Activated T-helper 2 cell treated with anti-CD3 and anti-CD28 coated beads, Interferon-gamma antibody, Interleukin-2, Interleukin-4, amounts not matched to agents 10 μg/mL and 5 μg/mL and 100 μg/mL, durations not matched to agents 14 hours and 24 hours and 36 hours (primary cell): Measurements from ENCODE around the gene RIPOR3. TPM values are rescaled to one million over a fixed set of nuclear protein-coding genes. Genes with fewer than 3 reads are reported as not detected.

Experiments
- DNase-seq: peaks from one replicate; pipeline ENCODE4 v3.0.0; 2021; ENCODE audit warnings: low spot score
- H3K27ac Mint-ChIP-seq: one replicate; pipeline ENCODE4 v1.8.0; 2021; ENCODE audit warnings: mixed read lengths
- H3K27me3 Mint-ChIP-seq: one replicate; pipeline ENCODE4 v1.8.0; 2021; ENCODE audit warnings: low read depth, mixed read lengths
- H3K36me3 Mint-ChIP-seq: one replicate; pipeline ENCODE4 v1.8.0; 2021; ENCODE audit warnings: low read depth, mixed read lengths
- H3K4me1 Mint-ChIP-seq: one replicate; pipeline ENCODE4 v1.8.0; 2021; ENCODE audit warnings: low read depth, mixed read lengths
- H3K4me3 Mint-ChIP-seq: one replicate; pipeline ENCODE4 v1.8.0; 2021; ENCODE audit warnings: low read depth, mild to moderate bottlenecking, moderate library complexity, mixed read lengths
- H3K9me3 Mint-ChIP-seq: one replicate; pipeline ENCODE4 v1.8.0; 2021; ENCODE audit warnings: mixed read lengths
- intact Hi-C: fragments of 100-400 bp; cut with micrococcal nuclease; formaldehyde crosslinking; loops from one replicate; pipeline ENCODE4 v1.15.1; 2023
- total RNA-seq: library from RNA; stranded (reverse); gene quantifications from 2 replicates; pipeline ENCODE4 v1.2.3, GENCODE V29; 2022

RIPOR3 gene
- total RNA-seq, 1 donor from 2014 or later: not detected

- Mint-ChIP-seq H3K4me3 (no peak overlapping the region), H3K27me3 (no peaks in the 10 kb centered on the region), H3K4me1 (no peaks in the 10 kb centered on the region), H3K27ac (no peak overlapping the region), H3K36me3 (peaks cover 21% of the 10 kb centered on the region), H3K9me3 (no peaks in the 10 kb centered on the region)
- intact Hi-C loops: no loop called here
- no peak for DNase-seq
Observed at GRCh38 chr20:50591233-50591852, 100.0 kb downstream of the RIPOR3 start.

GRCh38 chr20:50590348-50590664 is 101.0 kb downstream of the RIPOR3 start:
- Mint-ChIP-seq H3K27me3 (no peaks in the 10 kb centered on the region), H3K9me3 (no peaks in the 10 kb centered on the region), H3K27ac (no peak overlapping the region), H3K4me1 (no peaks in the 10 kb centered on the region), H3K36me3 (peaks cover 32% of the 10 kb centered on the region), H3K4me3 (no peak overlapping the region)
- DNase-seq: no peak
- intact Hi-C loops: no loop called here

GRCh38 chr20:50589548-50590347 is 101.6 kb downstream of the RIPOR3 start:
- H3K4me1 Mint-ChIP-seq: no peaks in the 10 kb centered on the region
- H3K27me3 Mint-ChIP-seq: no peaks in the 10 kb centered on the region
- peaks cover 37% of the 10 kb centered on the region for H3K36me3 Mint-ChIP-seq
- intact Hi-C loops: no loop called here
- H3K27ac Mint-ChIP-seq: no peak overlapping the region
- no peak for DNase-seq
- H3K4me3 Mint-ChIP-seq: no peak overlapping the region
- H3K9me3 Mint-ChIP-seq: no peaks in the 10 kb centered on the region

GRCh38 chr20:50588034-50588736 is 103.2 kb downstream of the RIPOR3 start:
- H3K4me3 Mint-ChIP-seq: no peak overlapping the region
- peaks cover 45% of the 10 kb centered on the region for H3K36me3 Mint-ChIP-seq
- H3K4me1 Mint-ChIP-seq: peaks cover 4% of the 10 kb centered on the region
- H3K9me3 Mint-ChIP-seq: no peaks in the 10 kb centered on the region
- H3K27ac Mint-ChIP-seq: no peak overlapping the region
- DNase-seq: peak; percentile 58
- H3K27me3 Mint-ChIP-seq: no peaks in the 10 kb centered on the region
- intact Hi-C loops: no loop called here

GRCh38 chr20:50587291-50587961 is 103.9 kb downstream of the RIPOR3 start:
- no peak overlapping the region for H3K4me3 Mint-ChIP-seq
- peaks cover 4% of the 10 kb centered on the region for H3K4me1 Mint-ChIP-seq
- DNase-seq: no peak
- H3K27me3 Mint-ChIP-seq: no peaks in the 10 kb centered on the region
- intact Hi-C loops: no loop called here
- H3K27ac Mint-ChIP-seq: no peak overlapping the region
- no peaks in the 10 kb centered on the region for H3K9me3 Mint-ChIP-seq
- H3K36me3 Mint-ChIP-seq: peaks cover 52% of the 10 kb centered on the region

DNA sequence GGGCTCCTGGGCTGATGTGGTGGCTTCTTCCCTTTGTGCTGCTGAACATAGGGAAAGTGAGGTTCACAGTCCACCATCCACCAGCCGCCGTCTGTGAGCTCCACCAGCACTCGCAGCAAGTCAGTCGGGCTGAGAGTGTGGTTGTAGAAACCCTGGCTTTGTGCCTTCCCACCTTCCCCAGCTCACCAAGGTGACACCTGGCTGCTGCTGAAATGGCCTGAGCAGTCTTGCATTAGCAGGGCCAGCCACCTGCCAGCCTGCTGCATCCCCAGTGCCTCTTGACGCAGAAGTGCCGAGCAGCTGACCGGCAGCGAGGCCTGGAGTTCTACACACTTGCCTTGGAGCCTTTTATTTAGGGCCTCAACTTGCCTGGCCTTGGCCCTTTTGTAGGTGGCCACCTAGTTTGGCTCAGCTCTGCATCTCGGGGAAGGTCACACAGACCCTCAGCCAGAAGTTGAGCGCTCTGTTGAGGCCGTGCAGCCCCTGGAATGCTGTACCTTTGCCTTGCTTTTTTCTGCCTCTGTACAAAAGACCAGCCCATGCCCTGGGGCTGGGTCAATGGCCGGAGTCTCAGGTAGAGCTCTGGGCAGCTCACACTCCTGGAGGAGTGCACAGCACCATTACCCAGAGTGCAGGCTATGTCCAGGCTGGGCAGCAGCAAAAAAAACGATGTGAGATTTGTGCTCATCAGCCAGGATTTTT is 104.7 kb downstream of the RIPOR3 start:
- H3K4me1 Mint-ChIP-seq: peaks cover 4% of the 10 kb centered on the region
- no peaks in the 10 kb centered on the region for H3K9me3 Mint-ChIP-seq
- no peak overlapping the region for H3K27ac Mint-ChIP-seq
- peaks cover 59% of the 10 kb centered on the region for H3K36me3 Mint-ChIP-seq
- intact Hi-C loops: no loop called here
- no peak for DNase-seq
- no peak overlapping the region for H3K4me3 Mint-ChIP-seq
- no peaks in the 10 kb centered on the region for H3K27me3 Mint-ChIP-seq

DNA sequence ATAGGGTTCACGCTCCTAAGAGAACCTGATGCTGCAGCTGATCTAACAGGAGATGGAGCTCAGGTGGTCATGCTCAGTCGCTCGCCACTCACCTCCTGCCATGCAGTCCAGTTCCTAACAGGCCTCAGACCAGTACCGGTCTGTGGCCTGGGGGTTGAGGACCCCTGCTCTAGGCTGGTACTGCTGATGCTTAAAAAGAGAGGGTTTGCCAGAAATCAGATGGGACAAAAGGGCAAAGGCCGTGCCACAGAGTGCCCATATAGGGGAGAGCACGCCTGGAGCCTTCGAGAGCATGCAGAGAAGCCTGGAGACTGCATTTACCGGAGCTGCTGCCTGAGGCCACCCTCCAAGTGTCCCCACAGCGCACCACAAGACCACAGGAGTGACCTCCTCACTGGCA is 105.7 kb downstream of the RIPOR3 start:
- no peaks in the 10 kb centered on the region for H3K27me3 Mint-ChIP-seq
- intact Hi-C loops: no loop called here
- peaks cover 69% of the 10 kb centered on the region for H3K36me3 Mint-ChIP-seq
- peaks cover 4% of the 10 kb centered on the region for H3K4me1 Mint-ChIP-seq
- DNase-seq: no peak
- no peak overlapping the region for H3K27ac Mint-ChIP-seq
- H3K9me3 Mint-ChIP-seq: no peaks in the 10 kb centered on the region
- no peak overlapping the region for H3K4me3 Mint-ChIP-seq

GRCh38 chr20:50585214-50585613 is 106.1 kb downstream of the RIPOR3 start:
- DNase-seq: no peak
- H3K4me3 Mint-ChIP-seq: no peak overlapping the region
- intact Hi-C loops: no loop called here
- H3K4me1 Mint-ChIP-seq: peaks cover 4% of the 10 kb centered on the region
- no peak overlapping the region for H3K27ac Mint-ChIP-seq
- no peaks in the 10 kb centered on the region for H3K27me3 Mint-ChIP-seq
- peaks cover 74% of the 10 kb centered on the region for H3K36me3 Mint-ChIP-seq
- no peaks in the 10 kb centered on the region for H3K9me3 Mint-ChIP-seq

- Mint-ChIP-seq H3K9me3 (no peaks in the 10 kb centered on the region), H3K27ac (no peak overlapping the region), H3K4me3 (no peak overlapping the region), H3K36me3 (peaks cover 77% of the 10 kb centered on the region), H3K4me1 (peaks cover 4% of the 10 kb centered on the region), H3K27me3 (no peaks in the 10 kb centered on the region)
- no peak for DNase-seq
- intact Hi-C loops: no loop called here
Observed at GRCh38 chr20:50584687-50585086, 106.7 kb downstream of the RIPOR3 start.

- Mint-ChIP-seq H3K4me1 (peaks cover 4% of the 10 kb centered on the region), H3K27me3 (no peaks in the 10 kb centered on the region), H3K9me3 (no peaks in the 10 kb centered on the region), H3K27ac (no peak overlapping the region), H3K36me3 (peaks cover 82% of the 10 kb centered on the region), H3K4me3 (no peak overlapping the region)
- intact Hi-C loops: no loop called here
- DNase-seq: no peak
Observed at GRCh38 chr20:50583442-50584150, 107.7 kb downstream of the RIPOR3 start.

DNA sequence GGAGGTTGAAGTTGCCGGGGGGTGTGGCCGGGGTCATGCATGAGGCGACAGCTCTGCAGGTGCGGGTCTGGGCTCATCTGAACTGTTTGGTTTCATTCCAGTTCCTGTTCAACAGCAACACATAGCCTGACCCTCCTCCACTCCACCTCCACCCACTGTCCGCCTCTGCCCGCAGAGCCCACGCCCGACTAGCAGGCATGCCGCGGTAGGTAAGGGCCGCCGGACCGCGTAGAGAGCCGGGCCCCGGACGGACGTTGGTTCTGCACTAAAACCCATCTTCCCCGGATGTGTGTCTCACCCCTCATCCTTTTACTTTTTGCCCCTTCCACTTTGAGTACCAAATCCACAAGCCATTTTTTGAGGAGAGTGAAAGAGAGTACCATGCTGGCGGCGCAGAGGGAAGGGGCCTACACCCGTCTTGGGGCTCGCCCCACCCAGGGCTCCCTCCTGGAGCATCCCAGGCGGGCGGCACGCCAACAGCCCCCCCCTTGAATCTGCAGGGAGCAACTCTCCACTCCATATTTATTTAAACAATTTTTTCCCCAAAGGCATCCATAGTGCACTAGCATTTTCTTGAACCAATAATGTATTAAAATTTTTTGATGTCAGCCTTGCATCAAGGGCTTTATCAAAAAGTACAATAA is 108.6 kb downstream of the RIPOR3 start:
- no peak overlapping the region for H3K27ac Mint-ChIP-seq
- no peaks in the 10 kb centered on the region for H3K27me3 Mint-ChIP-seq
- no peak for DNase-seq
- peaks cover 84% of the 10 kb centered on the region for H3K36me3 Mint-ChIP-seq
- intact Hi-C loops: no loop called here
- no peak overlapping the region for H3K4me3 Mint-ChIP-seq
- H3K4me1 Mint-ChIP-seq: peaks cover 4% of the 10 kb centered on the region
- H3K9me3 Mint-ChIP-seq: no peaks in the 10 kb centered on the region
